Measurements from ENCODE around the gene FCN2.

Gene FCN2

GRCh38 chr9:134888603-134889190, 8.1 kb downstream of the FCN2 start:
- DNase-seq (ENCODE audit: low read depth) = no peak

DNA sequence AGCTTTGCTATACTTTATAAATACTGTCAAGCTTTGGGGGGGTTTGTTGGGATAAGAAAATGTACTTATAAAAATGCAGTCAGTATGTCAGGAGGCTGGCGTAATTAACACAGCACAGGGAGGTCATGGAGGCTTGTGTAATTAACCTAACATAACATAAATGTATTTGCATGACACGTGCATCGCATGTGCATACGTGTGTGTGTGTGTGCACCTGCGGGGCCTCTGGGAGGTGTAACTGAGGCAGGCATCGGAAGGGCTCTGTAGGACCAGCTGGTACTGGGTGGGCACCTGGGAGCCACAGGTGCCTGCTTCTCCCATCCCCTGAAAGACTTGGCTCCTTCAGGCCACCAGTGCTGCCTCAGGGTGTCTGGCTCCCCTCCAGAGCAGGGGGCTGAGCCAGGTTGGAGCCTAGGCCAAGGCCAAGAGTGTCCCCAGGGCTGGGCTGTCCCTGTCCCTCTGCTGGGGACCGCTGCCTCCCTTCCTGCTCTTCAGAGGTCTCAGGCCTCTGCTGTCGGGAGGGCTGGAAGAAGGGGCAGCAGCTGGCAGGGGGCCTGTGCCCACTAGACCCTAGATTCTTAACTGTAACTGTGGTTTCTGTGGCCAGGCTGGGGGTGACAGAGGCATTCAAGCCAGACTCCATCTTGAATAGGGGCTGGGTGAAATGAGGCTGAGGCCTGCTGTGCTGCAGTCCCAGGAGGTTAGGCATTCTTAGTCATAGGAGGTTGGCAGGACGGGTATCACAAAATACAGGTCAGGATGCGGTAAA, 9.0 kb downstream of the FCN2 start:
- no peak for DNase-seq (ENCODE audit: low read depth)

DNA sequence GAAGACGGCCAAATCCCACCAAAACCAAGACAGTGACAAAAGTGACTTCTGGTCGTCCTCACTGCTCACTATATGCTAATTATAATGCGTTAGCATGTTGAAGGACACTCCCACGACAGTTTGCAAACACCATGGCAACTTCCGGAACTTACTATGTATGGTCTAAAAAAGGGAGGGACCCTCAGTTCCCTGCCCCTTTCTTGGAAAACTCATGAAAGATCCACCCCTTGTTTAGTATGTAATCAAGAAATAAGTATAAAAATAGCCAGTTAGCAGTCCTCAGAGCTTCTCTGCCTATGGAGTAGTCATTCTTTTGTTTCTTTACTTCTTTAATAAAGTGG, 9.5 kb downstream of the FCN2 start:
- no peak for DNase-seq (ENCODE audit: low read depth)

- no peak for DNase-seq (ENCODE audit: low read depth)
Measured at GRCh38 chr9:134891053-134891452, 10.4 kb downstream of the FCN2 start.

- DNase-seq (ENCODE audit: low read depth) = no peak
Measured at GRCh38 chr9:134891713-134892112, 11.1 kb downstream of the FCN2 start.

GRCh38 chr9:134892221-134892620, 11.6 kb downstream of the FCN2 start:
- DNase-seq (ENCODE audit: low read depth) = no peak

DNA sequence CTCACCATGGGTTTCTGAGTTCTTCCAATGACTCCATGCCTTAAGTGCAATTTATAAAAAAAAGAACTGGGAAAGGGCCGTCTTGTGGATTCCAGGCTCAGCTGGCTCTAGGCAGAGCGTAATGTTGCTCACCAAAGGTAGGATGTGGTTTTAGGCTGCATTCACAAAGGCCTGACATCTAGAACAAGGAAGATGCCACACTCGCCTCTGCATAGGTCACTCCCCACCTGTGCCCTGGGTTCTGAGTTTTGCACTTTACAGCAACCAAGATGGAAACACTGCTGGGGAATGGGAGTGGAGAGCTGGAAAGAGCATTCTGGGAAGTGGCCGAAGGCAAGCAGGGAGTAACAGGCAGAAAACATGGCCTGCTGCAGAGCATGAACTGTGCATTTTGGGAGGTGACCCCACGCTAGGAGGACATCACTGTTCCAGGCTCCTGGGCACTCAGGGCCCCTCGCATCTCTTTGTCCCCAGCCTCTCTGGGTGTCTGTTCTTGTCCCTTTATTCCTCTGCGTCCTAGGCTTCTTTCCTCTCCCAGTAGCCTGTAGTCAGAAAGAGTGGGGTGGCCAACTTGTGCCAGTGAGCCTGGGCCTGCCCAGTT, 12.3 kb downstream of the FCN2 start:
- no peak for DNase-seq (ENCODE audit: low read depth)

DNA sequence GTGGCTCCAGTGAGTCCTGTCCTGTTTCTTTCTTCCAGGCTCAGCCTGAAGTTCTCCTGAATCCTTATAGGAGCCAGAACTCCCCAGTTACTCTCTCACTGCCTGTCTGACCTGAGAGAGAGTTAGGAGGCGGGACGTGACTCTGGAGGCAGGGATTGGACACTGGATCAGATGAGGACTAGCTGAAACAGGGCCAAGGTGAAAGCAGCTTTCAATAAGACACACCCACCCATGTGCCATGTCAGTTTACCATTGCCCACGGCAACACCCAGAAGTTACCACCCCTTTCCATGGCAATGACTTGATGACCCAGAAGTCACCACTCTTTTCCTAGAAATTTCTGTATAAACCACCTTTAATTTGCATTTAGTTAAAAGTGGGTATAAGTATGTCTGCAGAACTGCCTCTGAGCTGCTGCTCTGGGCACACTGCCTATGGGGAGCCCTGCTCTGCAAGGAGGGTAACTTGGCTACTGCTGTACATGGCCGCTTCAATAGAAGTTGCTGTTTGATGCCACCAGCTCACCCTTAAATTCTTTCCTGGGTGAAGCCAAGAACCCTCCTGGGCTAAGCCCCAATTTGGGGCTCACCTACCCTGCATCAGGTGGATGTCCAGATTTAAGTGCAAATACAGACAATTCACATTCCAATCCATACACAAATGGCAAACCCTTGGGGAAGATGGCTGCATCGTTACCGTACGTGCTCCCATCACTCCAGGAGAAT, 13.7 kb downstream of the FCN2 start:
- DNase-seq (ENCODE audit: low read depth) = no peak

- no peak for DNase-seq (ENCODE audit: low read depth)
Measured at GRCh38 chr9:134895097-134895496, 14.5 kb downstream of the FCN2 start.

DNA sequence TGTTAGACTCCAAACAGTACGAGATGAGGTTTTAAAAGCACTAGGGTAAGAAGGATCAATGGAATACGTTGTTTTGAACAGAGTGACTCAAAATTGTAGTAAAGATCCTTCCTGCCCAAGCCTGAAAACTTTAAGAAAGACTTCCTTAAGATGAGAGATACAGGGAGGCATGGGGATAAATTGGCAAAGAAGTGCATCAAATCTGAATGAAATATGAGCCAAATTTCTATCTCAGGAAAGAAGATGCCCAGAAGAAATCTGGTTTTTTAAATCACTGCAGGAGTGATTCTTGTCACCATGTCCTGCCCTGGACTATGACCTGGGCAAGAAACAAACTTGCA, 14.9 kb downstream of the FCN2 start:
- no peak for DNase-seq (ENCODE audit: low read depth)

DNA sequence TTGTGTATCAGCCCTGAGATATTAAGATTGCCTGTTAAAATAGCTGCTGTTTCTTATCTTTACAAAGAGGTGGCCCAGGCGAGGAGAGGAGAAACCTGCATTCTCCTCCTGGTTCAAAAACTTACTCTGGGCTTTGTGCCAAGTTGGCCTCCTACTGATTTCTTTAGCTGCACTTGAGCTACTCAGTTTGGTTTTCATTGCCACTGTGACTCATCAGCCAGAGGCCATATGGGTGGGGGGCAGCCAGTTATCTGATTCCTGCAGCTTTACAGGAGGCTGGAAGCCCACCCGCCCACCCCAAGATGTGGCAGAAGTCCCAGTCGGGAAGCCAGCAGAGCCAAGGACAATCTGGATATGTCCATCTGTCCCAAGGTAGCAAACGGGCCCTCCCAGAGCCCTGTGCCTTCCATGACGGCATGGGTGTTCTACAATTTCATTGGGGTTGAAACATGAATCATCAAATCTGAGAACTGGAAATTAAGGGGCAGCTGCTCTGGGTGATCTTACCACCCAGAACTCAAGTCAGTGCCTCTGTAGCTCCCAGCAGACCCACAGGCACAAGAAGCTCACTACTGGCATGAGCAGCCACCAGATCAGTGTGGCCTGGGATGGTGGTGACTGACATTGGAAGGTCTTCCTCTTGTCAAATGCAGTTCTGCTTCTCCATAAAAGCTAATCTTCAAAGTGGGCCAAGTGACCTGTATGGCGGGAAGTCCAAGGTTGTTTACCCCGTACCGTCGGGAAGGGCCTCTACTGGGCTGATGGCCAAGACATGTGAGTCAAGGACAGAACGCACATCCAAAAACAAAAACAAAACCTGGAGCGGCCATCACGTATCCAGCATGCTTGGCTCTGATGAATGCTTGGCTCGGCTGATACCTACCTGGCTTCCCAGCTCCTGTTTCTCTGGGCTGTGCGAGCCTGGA, 15.6 kb downstream of the FCN2 start:
- no peak for DNase-seq (ENCODE audit: low read depth)

DNA sequence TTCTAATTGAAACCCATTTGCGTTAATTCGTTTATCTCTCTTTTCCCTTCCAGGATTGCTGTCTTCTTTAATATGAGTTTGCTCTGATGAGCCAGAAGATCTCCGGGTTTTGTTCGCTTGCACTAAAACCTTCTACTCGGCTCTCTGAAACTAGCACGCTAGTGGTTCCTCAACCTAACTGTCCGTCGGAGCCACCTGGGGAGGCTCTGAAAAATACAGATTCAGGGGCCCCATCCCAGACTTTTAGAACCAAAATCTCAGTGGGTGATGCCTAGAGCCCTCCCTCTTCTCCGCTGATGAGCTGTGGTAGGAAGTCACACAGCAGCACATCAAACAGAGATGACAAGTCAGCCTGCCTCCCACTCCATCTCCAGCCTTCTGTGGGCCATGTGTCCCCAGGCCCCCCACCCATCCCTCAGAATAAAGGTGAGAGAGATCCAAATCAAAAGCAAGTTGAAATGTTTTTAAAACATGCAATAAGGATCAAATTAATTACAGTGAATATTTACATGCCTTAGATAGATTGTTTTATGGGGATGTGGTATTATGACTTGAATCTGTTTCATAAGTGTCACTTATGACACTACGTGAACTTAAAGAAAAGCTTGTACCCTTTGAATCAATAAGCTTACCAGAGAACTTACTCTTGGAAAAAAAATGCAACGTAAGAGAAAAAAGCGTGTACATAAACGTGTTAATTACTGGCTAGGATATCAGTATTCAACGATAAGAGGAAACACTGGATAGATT, 16.4 kb downstream of the FCN2 start:
- DNase-seq (ENCODE audit: low read depth) = no peak

DNA sequence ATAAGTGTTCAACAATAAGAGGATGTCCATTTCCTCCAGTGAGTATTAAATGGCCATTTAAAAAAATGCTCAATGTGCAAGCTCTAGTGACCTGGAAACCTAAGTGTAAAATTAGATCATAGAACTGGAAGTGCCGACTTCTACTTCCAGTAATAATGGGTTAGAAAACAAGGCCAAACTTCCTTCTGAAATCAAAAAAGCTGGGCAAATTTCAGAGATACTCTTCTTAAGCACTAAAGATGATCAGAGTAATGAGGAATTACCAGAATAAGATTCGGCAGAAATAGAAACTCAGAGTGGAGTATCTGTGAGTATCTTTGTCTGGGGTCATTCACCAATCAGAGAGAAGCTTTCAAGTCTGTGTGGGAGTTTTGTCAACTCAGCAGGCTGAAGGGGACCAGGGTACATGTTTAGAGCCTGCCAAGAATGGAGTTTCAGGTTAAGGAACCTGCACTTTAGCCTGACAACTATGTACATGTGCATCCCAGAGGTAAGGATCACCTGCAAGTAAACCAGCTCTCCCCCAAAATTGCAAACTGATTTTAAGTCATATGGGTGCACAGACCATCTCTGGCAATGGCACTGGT, 17.1 kb downstream of the FCN2 start:
- no peak for DNase-seq (ENCODE audit: low read depth)

- no peak for DNase-seq (ENCODE audit: low read depth)
Measured at GRCh38 chr9:134898319-134898718, 17.7 kb downstream of the FCN2 start.

- DNase-seq (ENCODE audit: low read depth) = no peak
Measured at GRCh38 chr9:134899168-134899567, 18.6 kb downstream of the FCN2 start.

- no peak for DNase-seq (ENCODE audit: low read depth)
Measured at GRCh38 chr9:134899818-134900217, 19.2 kb downstream of the FCN2 start.

DNA sequence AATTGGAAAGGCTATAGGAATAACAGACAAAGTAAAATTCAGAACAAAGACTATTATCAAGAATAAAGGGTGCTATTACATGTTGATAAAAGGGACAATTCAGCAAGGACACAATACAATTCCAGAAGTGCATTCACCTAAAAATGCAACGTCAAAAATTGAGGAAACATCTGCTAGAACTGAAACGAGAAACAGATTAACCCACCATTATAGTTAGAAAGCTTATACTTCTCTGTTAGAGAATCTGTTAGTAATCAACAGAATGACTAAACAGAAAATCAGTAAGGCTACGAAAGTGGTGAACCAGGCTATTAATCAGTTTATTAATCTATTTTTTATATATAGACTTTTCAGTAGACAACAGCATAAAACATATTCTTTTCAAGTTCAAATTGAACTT, 22.3 kb downstream of the FCN2 start:
- no peak for DNase-seq (ENCODE audit: low read depth)

DNA sequence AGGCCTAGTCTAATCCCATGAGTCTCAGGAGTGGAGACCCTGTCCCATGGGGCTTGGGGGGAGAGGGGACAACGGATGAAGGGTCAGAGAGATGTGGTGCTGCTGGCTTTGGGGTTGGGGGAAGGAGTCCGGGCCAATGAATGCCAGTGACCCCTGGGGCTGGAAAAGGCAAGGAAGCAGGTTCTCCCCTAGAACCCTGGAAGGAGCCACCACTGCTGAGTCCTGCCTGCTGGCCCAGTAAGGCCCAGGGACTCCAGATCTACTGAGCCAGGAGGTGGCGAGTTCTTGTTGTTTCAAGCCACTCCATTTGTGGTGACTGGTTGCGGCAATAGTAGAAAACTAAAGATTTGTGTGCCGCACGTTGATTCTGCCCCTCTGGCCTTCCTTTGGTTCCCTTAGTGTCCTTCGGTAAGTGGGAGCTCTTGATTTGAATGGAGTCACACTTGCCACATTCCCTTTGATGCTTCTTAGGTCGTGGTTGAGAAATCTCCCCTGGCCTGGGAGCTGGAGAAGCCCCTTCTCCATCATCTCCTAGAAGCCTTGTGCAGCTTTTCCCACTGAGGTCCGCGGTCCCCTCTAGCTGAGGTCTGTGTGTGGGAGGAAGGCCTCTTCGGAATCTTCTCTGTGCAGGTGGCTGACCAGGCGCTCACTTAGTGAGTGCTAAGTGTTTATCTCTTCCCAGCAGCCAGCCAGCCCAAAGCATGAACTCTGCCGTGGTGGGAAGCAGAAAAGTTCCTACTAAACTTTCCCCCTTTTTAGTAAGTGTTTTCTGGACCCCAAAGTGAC, 28.1 kb downstream of the FCN2 start:
- no peak for DNase-seq (ENCODE audit: low read depth)

GRCh38 chr9:134909511-134910481, 29.2 kb downstream of the FCN2 start:
- DNase-seq (ENCODE audit: low read depth) = no peak

All from stimulated activated CD4-positive, alpha-beta T cell treated with anti-CD3 and anti-CD28 coated beads, Interleukin-2, amount 100 ng/mL, for 4 hours (primary cell).